B cell (primary cell): ENCODE data around the gene FUT3. TPM values are rescaled to one million over a fixed set of nuclear protein-coding genes. Genes with fewer than 3 reads are reported as not detected.

ENCODE experiments used
- ATAC-seq: fragments of 200-7000 bp; cut with Tn5 transposase; one replicate; pipeline ENCODE4 v1.10.0; 2021; ENCODE audit warnings: low read depth, mild to moderate bottlenecking, moderate number of reproducible peaks, moderate library complexity
- CTCF ChIA-PET: fragments of 350-600 bp; sonication (Branson Sonifier 250); formaldehyde crosslinking; loops from one replicate; lab custom pipeline; 2021; ENCODE audit warnings: antibody characterized with exemption, inconsistent platforms; lab: Charles Lee
- POLR2A ChIA-PET: fragments of 350-600 bp; sonication (Branson Sonifier 250); formaldehyde crosslinking; loops from one replicate; lab custom pipeline; 2021; ENCODE audit warnings: antibody characterized with exemption; lab: Charles Lee
- DNase-seq: peaks from one replicate; pipeline ENCODE4 v3.0.0; 2013
- H2AFZ ChIP-seq: 2 replicates; pipeline ENCODE4 v1.6.1; 2012; ENCODE audit warnings: mild to moderate bottlenecking, low read depth, low read length; ENCODE audit not compliant: insufficient read depth, poor library complexity, severe bottlenecking
- H3K27ac ChIP-seq, 2 donors: 1 replicate in 1 of 2; 2 replicates in 1 of 2; pipeline ENCODE4 v1.5.1; 2012 to 2013; ENCODE audit warnings: low read length in 2 of 2, mild to moderate bottlenecking in 2 of 2, moderate library complexity in 1 of 2
- H3K27me3 ChIP-seq, 4 experiments: fragments of 200-600 bp in 1 of 4; sonication (generic) in 1 of 4; replicated peaks in 1 of 4; 1 replicate in 2 of 4; 2 replicates in 2 of 4; pipeline versions ENCODE4 v1.6.1 to v1.7.0; 2013 to 2016; ENCODE audit warnings: low read length in 3 of 4, mild to moderate bottlenecking in 2 of 4, mixed read lengths in 1 of 4, moderate library complexity in 1 of 4; ENCODE audit not compliant: insufficient read depth in 4 of 4, control insufficient read depth in 3 of 4; ENCODE audit errors: control extremely low read depth in 1 of 4
- H3K36me3 ChIP-seq, 2 experiments: replicated peaks in 1 of 2; 1 replicate in 1 of 2; 2 replicates in 1 of 2; pipeline versions ENCODE4 v1.6.1 to v1.7.1; 2013; ENCODE audit warnings: low read length in 1 of 2; ENCODE audit not compliant: insufficient read depth in 2 of 2, control insufficient read depth in 1 of 2; ENCODE audit errors: control extremely low read depth in 1 of 2, extremely low read depth in 1 of 2
- H3K4me1 ChIP-seq, 2 donors: fragments of 200-600 bp in 1 of 2; sonication (generic) in 1 of 2; 1 replicate in 1 of 2; 2 replicates in 1 of 2; pipeline versions ENCODE4 v1.5.1 to v1.6.1; 2013 to 2017; ENCODE audit warnings: low read length in 2 of 2; ENCODE audit not compliant: control insufficient read depth in 2 of 2, insufficient read depth in 2 of 2
- H3K4me2 ChIP-seq: replicated peaks from 2 replicates; pipeline ENCODE3; 2012; ENCODE audit warnings: mild to moderate bottlenecking, low read depth, low read length; ENCODE audit not compliant: poor library complexity, severe bottlenecking
- H3K4me3 ChIP-seq, 5 experiments: fragments of 200-600 bp in 1 of 5; sonication (generic) in 1 of 5; 1 replicate in 3 of 5; 2 replicates in 2 of 5; pipeline versions ENCODE4 v1.5.1 to v1.7.0; 2011 to 2016; ENCODE audit warnings: low read length in 4 of 5, mild to moderate bottlenecking in 4 of 5, low read depth in 2 of 5, control low read depth in 1 of 5, moderate library complexity in 1 of 5; ENCODE audit not compliant: insufficient read depth in 1 of 5; ENCODE audit errors: control extremely low read depth in 1 of 5, extremely low read depth in 1 of 5
- H3K79me2 ChIP-seq: fragments of 200-600 bp; sonication (generic); one replicate; pipeline ENCODE4 v1.6.0; 2016; ENCODE audit warnings: low read length; ENCODE audit not compliant: control insufficient read depth, insufficient read depth
- H3K9ac ChIP-seq: fragments of 200-600 bp; sonication (generic); 2 replicates; pipeline ENCODE4 v1.6.1; 2017; ENCODE audit warnings: mild to moderate bottlenecking, low read length, moderate library complexity
- H3K9me3 ChIP-seq, 3 donors: one replicate each; pipeline versions ENCODE4 v1.6.1 to v1.7.1; 2013; ENCODE audit warnings: low read length in 2 of 3; ENCODE audit not compliant: control insufficient read depth in 2 of 3, insufficient read depth in 1 of 3; ENCODE audit errors: control extremely low read depth in 1 of 3
- H4K20me1 ChIP-seq: 2 replicates; pipeline ENCODE4 v1.6.0; 2012; ENCODE audit warnings: mild to moderate bottlenecking, low read length; ENCODE audit not compliant: insufficient read depth, control insufficient read depth, poor library complexity, severe bottlenecking
- H3K27ac Mint-ChIP-seq: one replicate; pipeline ENCODE4 v1.8.0; 2021; ENCODE audit warnings: mixed read lengths
- H3K27me3 Mint-ChIP-seq: one replicate; pipeline ENCODE4 v1.8.0; 2021; ENCODE audit warnings: mixed read lengths
- H3K4me1 Mint-ChIP-seq: one replicate; pipeline ENCODE4 v1.8.0; 2021; ENCODE audit warnings: mixed read lengths
- H3K4me3 Mint-ChIP-seq: one replicate; pipeline ENCODE4 v1.8.0; 2021; ENCODE audit warnings: mixed read lengths
- H3K9me3 Mint-ChIP-seq: one replicate; pipeline ENCODE4 v1.8.0; 2022; ENCODE audit warnings: mixed read lengths; ENCODE audit not compliant: insufficient read depth
- EZH2 ChIP-seq: IDR thresholded peaks from 2 replicates; pipeline ENCODE4 v1.6.1; 2012; ENCODE audit warnings: borderline replicate concordance, low read depth, mild to moderate bottlenecking, moderate library complexity, low read length; ENCODE audit not compliant: insufficient read depth, poor library complexity, severe bottlenecking
- WGBS: methylation state at CpG from one replicate; pipeline ENCODE4 v1.1.5; 2013; ENCODE audit warnings: missing lambda C conversion rate; ENCODE audit not compliant: insufficient coverage; 5-methylcytosine and 5-hydroxymethylcytosine counted together
- intact Hi-C: fragments of 100-400 bp; cut with micrococcal nuclease; formaldehyde crosslinking; loops from one replicate; pipeline ENCODE4 v1.10.0; 2022
- polyA plus RNA-seq: library from polyadenylated mRNA; depleted of rRNA; stranded (reverse); fragments of >200 nt; gene quantifications from 2 replicates; pipeline ENCODE4 v1.2.3, GENCODE V29; 2012
- total RNA-seq, 2 donors: library from RNA; stranded (reverse); fragments of 120-200 nt in 1 of 2; gene quantifications; 1 replicate in 1 of 2; 2 replicates in 1 of 2; pipeline versions ENCODE4 v1.2.3 to v1.2.4, GENCODE V29; 2013 to 2022
- TF ChIP-seq, protein P1 (sequence below): fragments of 200-600 bp; IDR thresholded peaks from one replicate; pipeline ENCODE4 v1.8.0; 2022; ENCODE audit warnings: antibody characterized with exemption, mild to moderate bottlenecking

Gene FUT3
- total and polyA plus RNA-seq, 2 donors (not counting 1 experiment from before 2014, with no cell fraction given): not detected

DNA sequence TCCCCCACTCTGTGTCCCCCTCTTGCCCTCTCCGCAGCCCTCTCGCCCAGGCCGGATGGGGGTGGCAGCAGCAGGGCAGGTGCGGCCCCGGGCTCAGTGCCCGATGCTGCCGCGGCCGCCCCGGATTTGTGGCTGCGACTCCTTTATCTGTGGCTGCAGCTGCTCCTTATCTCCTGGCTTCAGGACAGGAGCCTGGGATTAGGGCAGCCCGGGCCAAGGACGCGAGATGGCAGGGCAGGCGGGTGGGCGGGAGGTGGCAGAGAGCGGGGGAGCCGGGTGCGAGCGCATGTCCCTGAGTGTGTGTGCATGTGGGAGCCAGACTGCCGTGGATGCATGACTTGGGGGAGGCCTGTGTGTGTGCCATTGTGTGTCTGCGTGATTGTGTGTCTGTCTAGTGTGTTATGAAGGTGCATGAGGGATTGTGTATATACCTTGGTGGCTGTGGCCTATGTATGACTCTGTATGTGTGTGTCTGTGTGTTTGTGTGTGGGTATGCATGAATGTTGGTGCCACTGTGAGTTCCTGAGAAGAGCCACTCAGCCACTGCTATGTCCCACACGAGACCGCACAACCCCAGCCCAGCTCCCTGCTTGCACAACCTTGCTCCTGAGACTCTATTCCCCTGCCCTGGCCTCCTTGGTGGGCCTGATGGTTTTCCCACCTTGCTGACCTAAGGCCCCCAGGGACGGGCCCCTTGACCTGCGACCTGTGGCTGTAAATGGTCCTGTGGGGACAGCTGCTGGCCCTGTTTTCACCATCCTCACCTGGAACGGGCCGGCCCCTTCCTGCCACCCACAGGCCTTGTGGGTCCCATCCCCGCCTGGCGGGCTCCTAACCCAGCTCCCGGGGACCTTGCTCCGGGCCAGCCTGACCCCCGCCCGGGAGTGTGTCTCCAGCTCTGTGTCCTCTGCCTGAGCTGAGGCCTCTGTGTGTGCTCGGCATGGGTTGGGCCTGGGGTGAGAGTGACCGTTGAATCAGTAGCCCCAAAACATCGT, 51.7 kb downstream of the FUT3 start:
- Histone ChIP-seq H3K79me2 (no peaks in the 10 kb centered on the region), H3K9me3 (peaks cover 0 to 39% (median 0%) of the 10 kb centered on the region in 3 donors), H3K9ac (no peak overlapping the region), H3K27me3 (peaks cover 0 to 66% (median 25%) of the 10 kb centered on the region in 4 experiments), H3K27ac (no peak overlapping the region), H3K4me2 (no peak overlapping the region), H2AFZ (no peak overlapping the region), H3K36me3 (no peaks in the 10 kb centered on the region), H4K20me1 (no peaks in the 10 kb centered on the region), H3K4me3 (no peak overlapping the region), H3K4me1 (peaks cover 15 to 19% of the 10 kb centered on the region in 2 donors)
- WGBS: 54% methylated on average over 35 of the region's 37 CpGs
- POLR2A ChIA-PET: no interaction called here
- Mint-ChIP-seq H3K27ac (no peak overlapping the region), H3K9me3 (no peaks in the 10 kb centered on the region), H3K27me3 (peaks cover 32% of the 10 kb centered on the region), H3K4me1 (peaks cover 19% of the 10 kb centered on the region), H3K4me3 (no peak overlapping the region)
- CTCF ChIA-PET: no interaction called here
- intact Hi-C loops: no loop called here
- no peak for ATAC-seq
- DNase-seq: no peak
- TF ChIP-seq EZH2: no peak
- TF ChIP-seq, protein P1, sequence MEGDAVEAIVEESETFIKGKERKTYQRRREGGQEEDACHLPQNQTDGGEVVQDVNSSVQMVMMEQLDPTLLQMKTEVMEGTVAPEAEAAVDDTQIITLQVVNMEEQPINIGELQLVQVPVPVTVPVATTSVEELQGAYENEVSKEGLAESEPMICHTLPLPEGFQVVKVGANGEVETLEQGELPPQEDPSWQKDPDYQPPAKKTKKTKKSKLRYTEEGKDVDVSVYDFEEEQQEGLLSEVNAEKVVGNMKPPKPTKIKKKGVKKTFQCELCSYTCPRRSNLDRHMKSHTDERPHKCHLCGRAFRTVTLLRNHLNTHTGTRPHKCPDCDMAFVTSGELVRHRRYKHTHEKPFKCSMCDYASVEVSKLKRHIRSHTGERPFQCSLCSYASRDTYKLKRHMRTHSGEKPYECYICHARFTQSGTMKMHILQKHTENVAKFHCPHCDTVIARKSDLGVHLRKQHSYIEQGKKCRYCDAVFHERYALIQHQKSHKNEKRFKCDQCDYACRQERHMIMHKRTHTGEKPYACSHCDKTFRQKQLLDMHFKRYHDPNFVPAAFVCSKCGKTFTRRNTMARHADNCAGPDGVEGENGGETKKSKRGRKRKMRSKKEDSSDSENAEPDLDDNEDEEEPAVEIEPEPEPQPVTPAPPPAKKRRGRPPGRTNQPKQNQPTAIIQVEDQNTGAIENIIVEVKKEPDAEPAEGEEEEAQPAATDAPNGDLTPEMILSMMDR: no peak

DNA sequence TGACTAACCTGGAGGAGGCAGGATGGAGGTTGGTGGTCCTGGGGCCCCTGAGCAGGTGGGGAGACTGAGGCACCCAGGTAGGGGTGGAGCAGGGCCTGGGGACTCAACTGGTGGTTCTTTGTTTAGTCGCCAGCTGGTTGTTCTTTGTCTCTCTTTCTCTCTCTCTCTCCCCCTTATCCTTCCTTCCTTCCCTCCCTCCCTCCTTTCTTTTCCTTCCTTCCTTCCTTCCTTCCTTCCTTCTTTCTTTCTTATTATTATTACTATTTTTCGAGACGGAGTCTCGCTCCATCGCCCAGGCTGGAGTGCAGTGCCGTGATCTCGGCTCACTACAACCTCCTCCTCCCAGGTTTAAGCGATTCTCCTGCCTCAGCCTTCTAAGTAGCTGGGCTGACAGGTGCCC, 53.0 kb downstream of the FUT3 start:
- WGBS: 73% methylated on average over 2 of the region's 8 CpGs

More for the DNA sequence above, 53.0 kb downstream of the FUT3 start:
- Histone ChIP-seq H3K4me2 (no peak overlapping the region), H3K79me2 (no peaks in the 10 kb centered on the region), H4K20me1 (no peaks in the 10 kb centered on the region), H3K9me3 (peaks cover 0 to 27% (median 0%) of the 10 kb centered on the region in 3 donors), H3K4me3 (no peak overlapping the region), H3K27me3 (peaks cover 0 to 57% (median 19%) of the 10 kb centered on the region in 4 experiments), H3K36me3 (no peaks in the 10 kb centered on the region), H3K9ac (no peak overlapping the region), H2AFZ (no peak overlapping the region), H3K4me1 (peaks cover 5 to 6% of the 10 kb centered on the region in 2 donors), H3K27ac (no peak overlapping the region)
- Mint-ChIP-seq H3K9me3 (no peaks in the 10 kb centered on the region), H3K27ac (no peak overlapping the region), H3K4me1 (peaks cover 8% of the 10 kb centered on the region), H3K27me3 (peaks cover 27% of the 10 kb centered on the region), H3K4me3 (no peak overlapping the region)
- TF ChIP-seq, protein P1: no peak
- no peak for TF ChIP-seq EZH2
- ChIA-PET POLR2A (no interaction called here), CTCF (no interaction called here)
- intact Hi-C loops: no loop called here
- no peak for DNase-seq
- no peak for ATAC-seq
